Measurements from ENCODE around the gene SLC35F1. TPM values are rescaled to one million over a fixed set of nuclear protein-coding genes. Genes with fewer than 3 reads are reported as not detected.

Gene SLC35F1
- polyA plus RNA-seq, 1 donor (not counting 4 experiments of a cell fraction or from before 2014, with no cell fraction given), result not detected

GRCh38 chr6:118263921-118264486 lies 356.9 kb downstream of the SLC35F1 start:
- Histone ChIP-seq H3K9me3 (ENCODE audit: control insufficient read depth, low read depth, low read length) (no peaks in the 10 kb centered on the region), H3K79me2 (ENCODE audit: control insufficient read depth, insufficient read depth, low read length) (no peaks in the 10 kb centered on the region), H4K20me1 (ENCODE audit: control insufficient read depth, extremely low read depth, insufficient read depth, low read length) (no peaks in the 10 kb centered on the region), H3K36me3 (ENCODE audit: control insufficient read depth in 2 of 2, extremely low read depth in 1 of 2, insufficient read depth in 2 of 2, low read length in 2 of 2) (no peaks in the 10 kb centered on the region), H2AFZ (ENCODE audit: control insufficient read depth, low read length) (no peak overlapping the region), H3K4me1 (ENCODE audit: control insufficient read depth, extremely low read depth, insufficient read depth, low read length) (no peaks in the 10 kb centered on the region), H3K9ac (ENCODE audit: control insufficient read depth, extremely low read depth, insufficient read depth, low read length) (no peak overlapping the region), H3K4me2 (ENCODE audit: control insufficient read depth, extremely low read depth, insufficient read depth, low read depth, low read length) (no peak overlapping the region), H3K27ac (ENCODE audit: control insufficient read depth, insufficient read depth, low read length) (no peak overlapping the region), H3K27me3 (ENCODE audit: control insufficient read depth, extremely low read depth, insufficient read depth, low read length) (no peaks in the 10 kb centered on the region), H3K9me1 (ENCODE audit: control insufficient read depth, extremely low read depth, insufficient read depth, low read length) (no peaks in the 10 kb centered on the region), H3K4me3 (ENCODE audit: control insufficient read depth in 2 of 3, extremely low read depth in 1 of 3, insufficient read depth in 2 of 3, low read depth in 1 of 3, low read length in 3 of 3) (no peak overlapping the region)
- dilution Hi-C loops (cut with MboI; ENCODE audit: extremely low pct_ligation_motif_present, low sequenced_read_pairs), result no loop called here
- FAIRE-seq (no peak), DNase-seq (ENCODE audit: low read depth, low spot score) (no peak)
- TF ChIP-seq CTCF (optimal IDR thresholded peaks at IDR 0.05 in 1 of 3, IDR thresholded peaks at IDR 0.05 in 1 of 3, conservative IDR thresholded peaks at IDR 0.05 in 1 of 3; ENCODE audit: extremely low read depth in 1 of 3, insufficient read depth in 2 of 3, low read length in 3 of 3), result peak; percentile 9 to 14 (median 10)
- TF ChIP-seq EZH2 (IDR thresholded peaks at IDR 0.05; ENCODE audit: low read length), result no peak

GRCh38 chr6:118269659-118270058 lies 362.6 kb downstream of the SLC35F1 start:
- DNase-seq (ENCODE audit: low read depth, low spot score) (no peak), FAIRE-seq (no peak)
- Histone ChIP-seq H3K4me2 (ENCODE audit: control insufficient read depth, extremely low read depth, insufficient read depth, low read depth, low read length) (no peak overlapping the region), H3K4me1 (ENCODE audit: control insufficient read depth, extremely low read depth, insufficient read depth, low read length) (no peaks in the 10 kb centered on the region), H2AFZ (ENCODE audit: control insufficient read depth, low read length) (no peak overlapping the region), H3K9me1 (ENCODE audit: control insufficient read depth, extremely low read depth, insufficient read depth, low read length) (no peaks in the 10 kb centered on the region), H3K27ac (ENCODE audit: control insufficient read depth, insufficient read depth, low read length) (no peak overlapping the region), H3K36me3 (ENCODE audit: control insufficient read depth in 2 of 2, extremely low read depth in 1 of 2, insufficient read depth in 2 of 2, low read length in 2 of 2) (no peaks in the 10 kb centered on the region), H4K20me1 (ENCODE audit: control insufficient read depth, extremely low read depth, insufficient read depth, low read length) (no peaks in the 10 kb centered on the region), H3K79me2 (ENCODE audit: control insufficient read depth, insufficient read depth, low read length) (no peaks in the 10 kb centered on the region), H3K9ac (ENCODE audit: control insufficient read depth, extremely low read depth, insufficient read depth, low read length) (no peak overlapping the region), H3K9me3 (ENCODE audit: control insufficient read depth, low read depth, low read length) (no peaks in the 10 kb centered on the region), H3K27me3 (ENCODE audit: control insufficient read depth, extremely low read depth, insufficient read depth, low read length) (no peaks in the 10 kb centered on the region), H3K4me3 (ENCODE audit: control insufficient read depth in 2 of 3, extremely low read depth in 1 of 3, insufficient read depth in 2 of 3, low read depth in 1 of 3, low read length in 3 of 3) (no peak overlapping the region)
- TF ChIP-seq CTCF (optimal IDR thresholded peaks at IDR 0.05 in 1 of 3, IDR thresholded peaks at IDR 0.05 in 1 of 3, conservative IDR thresholded peaks at IDR 0.05 in 1 of 3; ENCODE audit: extremely low read depth in 1 of 3, insufficient read depth in 2 of 3, low read length in 3 of 3) (no peak), EZH2 (IDR thresholded peaks at IDR 0.05; ENCODE audit: low read length) (no peak)
- dilution Hi-C loops (cut with MboI; ENCODE audit: extremely low pct_ligation_motif_present, low sequenced_read_pairs), result no loop called here
